ENCODE data around the gene YTHDC1. TPM values are rescaled to one million over a fixed set of nuclear protein-coding genes. Genes with fewer than 3 reads are reported as not detected.

Gene YTHDC1
- total and polyA plus RNA-seq, 12 donors, result 24.6 to 79.6 (median 48.2) TPM

- H3K4me3 ChIP-seq, result no peak overlapping the region
- intact Hi-C loops (cut with DNase I), result no loop called here
- no peaks in the 10 kb centered on the region for H3K4me1 ChIP-seq (replicated peaks in 1 of 2)
- H3K27me3 ChIP-seq, result no peaks in the 10 kb centered on the region
- H3K27ac ChIP-seq, result no peak overlapping the region
- WGBS, 4 donors, result 69 to 79% (median 71%) methylated on average over 4 of the region's 4 CpGs
- no peak for DNase-seq
- no peaks in the 10 kb centered on the region for H3K36me3 ChIP-seq (replicated peaks in 1 of 2)
- no peak for TF ChIP-seq POLR2A (IDR thresholded peaks at IDR 0.05)
- TF ChIP-seq, protein P1, sequence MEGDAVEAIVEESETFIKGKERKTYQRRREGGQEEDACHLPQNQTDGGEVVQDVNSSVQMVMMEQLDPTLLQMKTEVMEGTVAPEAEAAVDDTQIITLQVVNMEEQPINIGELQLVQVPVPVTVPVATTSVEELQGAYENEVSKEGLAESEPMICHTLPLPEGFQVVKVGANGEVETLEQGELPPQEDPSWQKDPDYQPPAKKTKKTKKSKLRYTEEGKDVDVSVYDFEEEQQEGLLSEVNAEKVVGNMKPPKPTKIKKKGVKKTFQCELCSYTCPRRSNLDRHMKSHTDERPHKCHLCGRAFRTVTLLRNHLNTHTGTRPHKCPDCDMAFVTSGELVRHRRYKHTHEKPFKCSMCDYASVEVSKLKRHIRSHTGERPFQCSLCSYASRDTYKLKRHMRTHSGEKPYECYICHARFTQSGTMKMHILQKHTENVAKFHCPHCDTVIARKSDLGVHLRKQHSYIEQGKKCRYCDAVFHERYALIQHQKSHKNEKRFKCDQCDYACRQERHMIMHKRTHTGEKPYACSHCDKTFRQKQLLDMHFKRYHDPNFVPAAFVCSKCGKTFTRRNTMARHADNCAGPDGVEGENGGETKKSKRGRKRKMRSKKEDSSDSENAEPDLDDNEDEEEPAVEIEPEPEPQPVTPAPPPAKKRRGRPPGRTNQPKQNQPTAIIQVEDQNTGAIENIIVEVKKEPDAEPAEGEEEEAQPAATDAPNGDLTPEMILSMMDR (IDR thresholded peaks at IDR 0.05), result no peak
- H3K9me3 ChIP-seq (replicated peaks in 1 of 3), result no peaks in the 10 kb centered on the region
Measured at GRCh38 chr4:68360231-68360968, 10.5 kb upstream of the YTHDC1 start.

DNA sequence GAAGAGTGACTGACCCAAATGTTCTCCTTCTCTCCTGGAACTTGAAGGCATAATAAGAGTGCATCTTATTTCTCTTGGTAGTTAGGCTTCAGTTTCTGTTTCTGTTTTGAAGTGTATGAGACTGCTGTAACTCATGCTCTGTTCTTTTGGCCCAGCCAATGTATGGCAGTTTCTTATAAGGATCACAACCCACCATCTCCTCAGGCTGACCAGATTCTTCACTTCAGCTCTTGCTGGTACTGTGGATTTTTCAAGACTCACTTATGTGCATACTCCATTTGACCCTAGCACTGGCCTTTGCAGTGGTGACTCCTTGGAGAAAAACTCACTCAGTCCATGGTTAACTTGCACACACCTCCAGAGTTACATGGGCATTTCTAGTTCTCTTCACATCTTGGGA, 9.6 kb upstream of the YTHDC1 start:
- intact Hi-C loops (cut with DNase I), result no loop called here
- TF ChIP-seq, protein P1 (IDR thresholded peaks at IDR 0.05), result no peak
- no peak for TF ChIP-seq POLR2A (IDR thresholded peaks at IDR 0.05)

GRCh38 chr4:68358988-68359387, 9.1 kb upstream of the YTHDC1 start:
- no peak for DNase-seq
- H3K27me3 ChIP-seq, result no peaks in the 10 kb centered on the region
- intact Hi-C loops (cut with DNase I), result no loop called here
- no peak overlapping the region for H3K27ac ChIP-seq
- TF ChIP-seq POLR2A (IDR thresholded peaks at IDR 0.05), result no peak
- TF ChIP-seq, protein P1 (IDR thresholded peaks at IDR 0.05), result no peak
- no peaks in the 10 kb centered on the region for H3K9me3 ChIP-seq (replicated peaks in 1 of 3)
- H3K36me3 ChIP-seq (replicated peaks in 1 of 2), result no peaks in the 10 kb centered on the region
- no peak overlapping the region for H3K4me3 ChIP-seq
- WGBS, 4 donors, result 65 to 74% (median 71%) methylated on average over 2 of the region's 2 CpGs
- H3K4me1 ChIP-seq (replicated peaks in 1 of 2), result no peaks in the 10 kb centered on the region

More for the DNA sequence above, 9.6 kb upstream of the YTHDC1 start:
- H3K27me3 ChIP-seq, result no peaks in the 10 kb centered on the region
- no peaks in the 10 kb centered on the region for H3K4me1 ChIP-seq (replicated peaks in 1 of 2)
- no peaks in the 10 kb centered on the region for H3K9me3 ChIP-seq (replicated peaks in 1 of 3)
- no peak overlapping the region for H3K27ac ChIP-seq
- H3K4me3 ChIP-seq, result no peak overlapping the region
- no peaks in the 10 kb centered on the region for H3K36me3 ChIP-seq (replicated peaks in 1 of 2)
- DNase-seq, result no peak

DNA sequence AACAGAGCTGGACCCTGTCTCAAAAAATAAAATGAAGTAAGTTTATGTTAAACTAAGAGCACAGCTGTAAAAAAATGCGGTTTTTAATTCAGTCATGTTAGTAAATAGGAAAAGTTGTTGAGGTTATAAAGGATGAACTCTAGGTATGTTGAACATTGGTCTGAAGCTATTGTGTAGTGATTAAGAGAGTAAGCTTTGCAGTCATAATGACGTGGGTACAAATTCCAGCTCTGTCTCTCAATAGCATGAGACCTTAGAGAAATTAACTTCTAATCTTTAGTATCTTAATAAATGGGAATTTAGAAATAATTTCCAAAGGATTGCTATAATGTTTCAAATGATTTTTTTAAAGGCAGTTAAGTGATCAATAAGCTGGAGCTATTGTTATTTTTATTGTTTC, 2.9 kb upstream of the YTHDC1 start:
- Histone ChIP-seq H3K4me1 (replicated peaks in 1 of 2) (peaks cover 7 to 11% of the 10 kb centered on the region in 2 donors), H3K36me3 (replicated peaks in 1 of 2) (no peaks in the 10 kb centered on the region), H3K9me3 (replicated peaks in 1 of 3) (no peaks in the 10 kb centered on the region), H3K27me3 (no peaks in the 10 kb centered on the region), H3K27ac (no peak overlapping the region), H3K4me3 (no peak overlapping the region)
- WGBS, 4 donors, result 66 to 82% (median 77%) methylated on average over 2 of the region's 2 CpGs
- no peak for DNase-seq
- intact Hi-C loops (cut with DNase I), result no loop called here
- no peak for TF ChIP-seq POLR2A (IDR thresholded peaks at IDR 0.05)
- TF ChIP-seq, protein P1 (IDR thresholded peaks at IDR 0.05), result no peak
